Measurements from ENCODE around the gene RBMS1. TPM values are rescaled to one million over a fixed set of nuclear protein-coding genes. Genes with fewer than 3 reads are reported as not detected.

RBMS1 gene
- total RNA-seq, 1 donor from 2014 or later, result 148 TPM

DNA sequence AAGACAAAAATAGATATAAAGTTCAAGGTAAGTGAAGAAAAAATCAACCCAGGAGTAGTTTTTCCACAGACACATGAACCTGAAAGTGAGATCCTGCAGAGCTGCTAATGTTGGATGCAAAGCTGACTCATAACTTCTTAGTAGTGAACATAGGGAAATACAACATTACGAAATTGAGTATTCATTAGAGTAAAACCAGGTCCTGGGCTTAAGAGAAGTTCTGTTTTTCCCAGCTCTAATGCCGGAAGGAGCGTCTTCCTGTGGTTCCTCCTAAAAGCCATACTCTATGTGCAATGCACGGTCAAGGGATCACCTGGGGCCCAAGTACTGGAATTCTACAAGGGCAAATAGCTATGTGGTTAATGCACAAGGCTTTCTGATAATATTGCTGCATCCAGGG, 141.7 kb downstream of the RBMS1 start:
- Histone ChIP-seq H3K9ac (ENCODE audit: low read length) (no peak overlapping the region), H3K4me2 (ENCODE audit: low read length) (peak overlapping the region; percentile 46), H3K4me1 (ENCODE audit: insufficient read depth, low read length) (peaks cover 20% of the 10 kb centered on the region), H3K9me3 (ENCODE audit: insufficient read depth, low read depth, low read length) (no peaks in the 10 kb centered on the region), H3K79me2 (ENCODE audit: insufficient read depth, low read length) (peaks cover 94% of the 10 kb centered on the region), H4K20me1 (ENCODE audit: insufficient read depth, low read length) (peaks cover 71% of the 10 kb centered on the region), H3K4me3 (ENCODE audit: insufficient read depth, low read depth, low read length) (no peak overlapping the region), H2AFZ (ENCODE audit: low read depth, low read length) (no peak overlapping the region), H3K27ac (ENCODE audit: low read depth, low read length) (peak overlapping the region; percentile 49), H3K27me3 (ENCODE audit: insufficient read depth, low read length) (no peaks in the 10 kb centered on the region), H3K36me3 (ENCODE audit: insufficient read depth, low read length) (no peaks in the 10 kb centered on the region)
- peaks cover 2% of the 10 kb centered on the region for H3K9me3 Mint-ChIP-seq (ENCODE audit: unreplicated experiment)
- peaks cover 7% of the 10 kb centered on the region for H3K36me3 Mint-ChIP-seq (ENCODE audit: low read depth, unreplicated experiment)
- H3K4me3 Mint-ChIP-seq (ENCODE audit: unreplicated experiment), result peak overlapping the region; percentile 22
- no peak for FAIRE-seq
- TF ChIP-seq, protein P1, sequence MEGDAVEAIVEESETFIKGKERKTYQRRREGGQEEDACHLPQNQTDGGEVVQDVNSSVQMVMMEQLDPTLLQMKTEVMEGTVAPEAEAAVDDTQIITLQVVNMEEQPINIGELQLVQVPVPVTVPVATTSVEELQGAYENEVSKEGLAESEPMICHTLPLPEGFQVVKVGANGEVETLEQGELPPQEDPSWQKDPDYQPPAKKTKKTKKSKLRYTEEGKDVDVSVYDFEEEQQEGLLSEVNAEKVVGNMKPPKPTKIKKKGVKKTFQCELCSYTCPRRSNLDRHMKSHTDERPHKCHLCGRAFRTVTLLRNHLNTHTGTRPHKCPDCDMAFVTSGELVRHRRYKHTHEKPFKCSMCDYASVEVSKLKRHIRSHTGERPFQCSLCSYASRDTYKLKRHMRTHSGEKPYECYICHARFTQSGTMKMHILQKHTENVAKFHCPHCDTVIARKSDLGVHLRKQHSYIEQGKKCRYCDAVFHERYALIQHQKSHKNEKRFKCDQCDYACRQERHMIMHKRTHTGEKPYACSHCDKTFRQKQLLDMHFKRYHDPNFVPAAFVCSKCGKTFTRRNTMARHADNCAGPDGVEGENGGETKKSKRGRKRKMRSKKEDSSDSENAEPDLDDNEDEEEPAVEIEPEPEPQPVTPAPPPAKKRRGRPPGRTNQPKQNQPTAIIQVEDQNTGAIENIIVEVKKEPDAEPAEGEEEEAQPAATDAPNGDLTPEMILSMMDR (IDR thresholded peaks at IDR 0.05; ENCODE audit: insufficient read depth, low read depth, low read length), result no peak
- no peak for TF ChIP-seq EZH2 (IDR thresholded peaks at IDR 0.05; ENCODE audit: insufficient read depth, low read length)
- H3K27ac Mint-ChIP-seq (ENCODE audit: unreplicated experiment), result peak overlapping the region; percentile 79
- peaks cover 74% of the 10 kb centered on the region for H3K4me1 Mint-ChIP-seq (ENCODE audit: low read depth, unreplicated experiment)
- no peaks in the 10 kb centered on the region for H3K27me3 Mint-ChIP-seq (ENCODE audit: low read depth, unreplicated experiment)
- peak; percentile 75 for DNase-seq (ENCODE audit: low read depth)

DNA sequence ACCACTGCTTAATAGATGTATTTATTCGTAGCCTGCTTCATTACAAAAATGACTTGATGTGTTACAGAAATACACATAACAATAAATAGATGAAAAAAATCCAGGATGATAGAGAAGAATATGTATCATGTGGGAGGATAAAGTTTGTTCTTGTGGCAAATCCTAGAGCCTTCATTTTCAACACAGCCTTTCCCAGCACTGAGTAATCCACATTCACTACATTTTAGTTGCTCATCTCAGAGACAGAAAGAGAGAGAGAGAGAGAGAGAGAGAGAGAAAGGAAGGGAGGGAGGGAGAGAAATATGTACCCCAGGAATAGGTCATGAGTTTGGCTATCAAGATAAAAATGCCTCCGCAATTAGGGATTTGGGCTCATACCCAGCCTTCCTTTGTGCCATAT, 144.3 kb downstream of the RBMS1 start:
- Mint-ChIP-seq H3K36me3 (ENCODE audit: low read depth, unreplicated experiment) (peaks cover 10% of the 10 kb centered on the region), H3K4me3 (ENCODE audit: unreplicated experiment) (no peak overlapping the region), H3K9me3 (ENCODE audit: unreplicated experiment) (peaks cover 2% of the 10 kb centered on the region), H3K27ac (ENCODE audit: unreplicated experiment) (peak overlapping the region; percentile 23), H3K27me3 (ENCODE audit: low read depth, unreplicated experiment) (no peaks in the 10 kb centered on the region), H3K4me1 (ENCODE audit: low read depth, unreplicated experiment) (peaks cover 72% of the 10 kb centered on the region)
- H3K27me3 ChIP-seq (ENCODE audit: insufficient read depth, low read length), result no peaks in the 10 kb centered on the region
- TF ChIP-seq EZH2 (IDR thresholded peaks at IDR 0.05; ENCODE audit: insufficient read depth, low read length), result no peak
- TF ChIP-seq, protein P1 (IDR thresholded peaks at IDR 0.05; ENCODE audit: insufficient read depth, low read depth, low read length), result no peak
- H3K4me3 ChIP-seq (ENCODE audit: insufficient read depth, low read depth, low read length), result no peak overlapping the region
- DNase-seq (ENCODE audit: low read depth) (no peak), FAIRE-seq (no peak)
- H3K4me2 ChIP-seq (ENCODE audit: low read length), result no peak overlapping the region
- no peak overlapping the region for H2AFZ ChIP-seq (ENCODE audit: low read depth, low read length)
- no peak overlapping the region for H3K27ac ChIP-seq (ENCODE audit: low read depth, low read length)
- peaks cover 94% of the 10 kb centered on the region for H3K79me2 ChIP-seq (ENCODE audit: insufficient read depth, low read length)
- no peaks in the 10 kb centered on the region for H3K9me3 ChIP-seq (ENCODE audit: insufficient read depth, low read depth, low read length)
- no peak overlapping the region for H3K9ac ChIP-seq (ENCODE audit: low read length)
- peaks cover 20% of the 10 kb centered on the region for H3K4me1 ChIP-seq (ENCODE audit: insufficient read depth, low read length)
- no peaks in the 10 kb centered on the region for H3K36me3 ChIP-seq (ENCODE audit: insufficient read depth, low read length)
- H4K20me1 ChIP-seq (ENCODE audit: insufficient read depth, low read length), result peaks cover 69% of the 10 kb centered on the region

DNA sequence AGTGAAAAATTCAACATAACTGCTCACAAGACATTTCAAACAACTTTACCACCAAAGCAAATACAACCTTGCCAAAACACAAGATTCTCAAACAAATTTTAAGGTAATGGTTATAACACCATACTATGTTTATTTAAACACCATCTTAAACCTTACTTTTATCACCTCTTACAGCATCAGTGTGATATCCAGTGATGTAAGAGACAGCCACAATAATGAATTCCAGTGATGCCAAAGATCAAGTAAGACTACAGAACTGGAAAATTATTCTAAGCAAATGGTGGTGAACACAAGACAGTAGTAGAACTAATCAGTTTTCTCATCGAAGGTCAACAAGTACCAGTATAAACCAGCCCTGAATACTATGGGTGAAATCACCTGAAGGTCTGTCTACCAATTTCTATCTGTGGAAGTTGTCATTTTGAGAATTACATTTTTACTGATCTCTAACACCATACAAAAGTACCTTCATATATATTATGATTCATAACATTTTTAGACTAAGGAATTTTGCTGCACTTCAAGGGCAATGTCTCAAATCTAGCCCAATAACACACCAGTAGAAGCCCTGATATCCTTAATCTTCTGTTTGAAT, 146.2 kb downstream of the RBMS1 start:
- H3K27ac Mint-ChIP-seq (ENCODE audit: unreplicated experiment), result peak overlapping the region; percentile 68
- H3K4me1 Mint-ChIP-seq (ENCODE audit: low read depth, unreplicated experiment), result peaks cover 71% of the 10 kb centered on the region
- TF ChIP-seq, protein P1 (IDR thresholded peaks at IDR 0.05; ENCODE audit: insufficient read depth, low read depth, low read length), result no peak
- TF ChIP-seq EZH2 (IDR thresholded peaks at IDR 0.05; ENCODE audit: insufficient read depth, low read length), result no peak
- no peak overlapping the region for H3K4me3 Mint-ChIP-seq (ENCODE audit: unreplicated experiment)
- Histone ChIP-seq H3K27ac (ENCODE audit: low read depth, low read length) (peak overlapping the region; percentile 3), H3K9ac (ENCODE audit: low read length) (no peak overlapping the region), H3K4me2 (ENCODE audit: low read length) (no peak overlapping the region), H3K27me3 (ENCODE audit: insufficient read depth, low read length) (no peaks in the 10 kb centered on the region), H3K4me1 (ENCODE audit: insufficient read depth, low read length) (peaks cover 11% of the 10 kb centered on the region), H4K20me1 (ENCODE audit: insufficient read depth, low read length) (peaks cover 63% of the 10 kb centered on the region), H2AFZ (ENCODE audit: low read depth, low read length) (no peak overlapping the region), H3K9me3 (ENCODE audit: insufficient read depth, low read depth, low read length) (no peaks in the 10 kb centered on the region), H3K79me2 (ENCODE audit: insufficient read depth, low read length) (peaks cover 94% of the 10 kb centered on the region), H3K4me3 (ENCODE audit: insufficient read depth, low read depth, low read length) (no peak overlapping the region), H3K36me3 (ENCODE audit: insufficient read depth, low read length) (no peaks in the 10 kb centered on the region)
- H3K27me3 Mint-ChIP-seq (ENCODE audit: low read depth, unreplicated experiment), result no peaks in the 10 kb centered on the region
- H3K9me3 Mint-ChIP-seq (ENCODE audit: unreplicated experiment), result peaks cover 2% of the 10 kb centered on the region
- peaks cover 12% of the 10 kb centered on the region for H3K36me3 Mint-ChIP-seq (ENCODE audit: low read depth, unreplicated experiment)
- peak; percentile 88 for DNase-seq (ENCODE audit: low read depth)
- FAIRE-seq, result peak; percentile 82
